GM12891 (cell line): ENCODE measurements around the gene SLC6A11.

Source experiments
- PAX5 ChIP-seq: IDR thresholded peaks from 2 replicates; pipeline ENCODE4 v1.6.1; 2011; ENCODE audit warnings: low read length, moderate library complexity, mild to moderate bottlenecking; ENCODE audit not compliant: insufficient read depth, severe bottlenecking
- POLR2A ChIP-seq: IDR thresholded peaks from 2 replicates; pipeline ENCODE4 v1.6.1; 2011; ENCODE audit warnings: low read depth, low read length, control low read depth
- POLR2AphosphoS5 ChIP-seq: IDR thresholded peaks from 2 replicates; pipeline ENCODE4 v1.6.1; 2011; ENCODE audit warnings: low read depth, low read length, control low read depth

- TF ChIP-seq POLR2A (no peak), PAX5 (no peak), POLR2AphosphoS5 (no peak)
Measured at GRCh38 chr3:10942690-10943205, 126.7 kb downstream of the SLC6A11 start.
